ENCODE measurements around the gene BPHL. TPM values are rescaled to one million over a fixed set of nuclear protein-coding genes. Genes with fewer than 3 reads are reported as not detected.
"Not testable (repeated sequence)": the region's sequence is repeated elsewhere in the genome, so short reads cannot be mapped to it uniquely, and the experiment has no call there.

BPHL gene
- total RNA-seq, 1 donor from 2014 or later: 12.1 TPM

- DNase-seq (ENCODE audit: low spot score): no peak
- H3K36me3 Mint-ChIP-seq (ENCODE audit: low read depth): no peaks in the 10 kb centered on the region
- peaks cover 3% of the 10 kb centered on the region for H3K4me1 Mint-ChIP-seq (ENCODE audit: low read depth)
- no peaks in the 10 kb centered on the region for H3K9me3 Mint-ChIP-seq
- H3K27ac Mint-ChIP-seq: no peak overlapping the region
- no peaks in the 10 kb centered on the region for H3K27me3 Mint-ChIP-seq (ENCODE audit: low read depth)
- intact Hi-C loops (cut with micrococcal nuclease): no loop called here
- H3K4me3 Mint-ChIP-seq (ENCODE audit: low read depth): no peak overlapping the region
These were observed 26.1 kb downstream of the BPHL start for GRCh38 chr6:3144571-3144970.

GRCh38 chr6:3147914-3148757 is 29.6 kb downstream of the BPHL start:
- Mint-ChIP-seq H3K4me1 (ENCODE audit: low read depth) (peaks cover 3% of the 10 kb centered on the region), H3K27ac (no peak overlapping the region), H3K36me3 (ENCODE audit: low read depth) (no peaks in the 10 kb centered on the region), H3K4me3 (ENCODE audit: low read depth) (no peak overlapping the region), H3K9me3 (no peaks in the 10 kb centered on the region), H3K27me3 (ENCODE audit: low read depth) (peaks cover 3% of the 10 kb centered on the region)
- no peak for DNase-seq (ENCODE audit: low spot score)
- intact Hi-C loops (cut with micrococcal nuclease): no loop called here

GRCh38 chr6:3151691-3152090 is 33.2 kb downstream of the BPHL start:
- Mint-ChIP-seq H3K27ac (no peak overlapping the region), H3K9me3 (no peaks in the 10 kb centered on the region), H3K36me3 (ENCODE audit: low read depth) (peaks cover 8% of the 10 kb centered on the region), H3K27me3 (ENCODE audit: low read depth) (peaks cover 21% of the 10 kb centered on the region), H3K4me3 (ENCODE audit: low read depth) (no peak overlapping the region), H3K4me1 (ENCODE audit: low read depth) (peaks cover 4% of the 10 kb centered on the region)
- intact Hi-C loops (cut with micrococcal nuclease): no loop called here
- no peak for DNase-seq (ENCODE audit: low spot score)

- H3K4me3 Mint-ChIP-seq (ENCODE audit: low read depth): no peak overlapping the region
- H3K4me1 Mint-ChIP-seq (ENCODE audit: low read depth): peaks cover 6% of the 10 kb centered on the region
- peaks cover 23% of the 10 kb centered on the region for H3K27me3 Mint-ChIP-seq (ENCODE audit: low read depth)
- H3K9me3 Mint-ChIP-seq: no peaks in the 10 kb centered on the region
- DNase-seq (ENCODE audit: low spot score): no peak
- intact Hi-C loops (cut with micrococcal nuclease): no loop called here
- H3K27ac Mint-ChIP-seq: no peak overlapping the region
- H3K36me3 Mint-ChIP-seq (ENCODE audit: low read depth): peaks cover 8% of the 10 kb centered on the region
These were observed 34.2 kb downstream of the BPHL start for GRCh38 chr6:3152689-3153088.

- H3K27ac Mint-ChIP-seq; DNase-seq (ENCODE audit: low spot score); H3K9me3 Mint-ChIP-seq; intact Hi-C loops (cut with micrococcal nuclease): not testable (repeated sequence)
- H3K4me3 Mint-ChIP-seq (ENCODE audit: low read depth): peak overlapping the region; percentile 6
- H3K4me1 Mint-ChIP-seq (ENCODE audit: low read depth): peaks cover 15% of the 10 kb centered on the region
- H3K27me3 Mint-ChIP-seq (ENCODE audit: low read depth): peaks cover 40% of the 10 kb centered on the region
- peaks cover 13% of the 10 kb centered on the region for H3K36me3 Mint-ChIP-seq (ENCODE audit: low read depth)
These were observed 36.9 kb downstream of the BPHL start for GRCh38 chr6:3155416-3155815.

- H3K27ac Mint-ChIP-seq: peak overlapping the region; percentile 52
- H3K27me3 Mint-ChIP-seq (ENCODE audit: low read depth): peaks cover 44% of the 10 kb centered on the region
- peak overlapping the region; percentile 79 for H3K4me3 Mint-ChIP-seq (ENCODE audit: low read depth)
- intact Hi-C loops (cut with micrococcal nuclease): loop anchor here (1.0 kb wide), 2 partner anchors 24 to 38 kb away; partner anchors contain the start of gene BPHL
- DNase-seq (ENCODE audit: low spot score); H3K9me3 Mint-ChIP-seq: not testable (repeated sequence)
- H3K4me1 Mint-ChIP-seq (ENCODE audit: low read depth): peaks cover 16% of the 10 kb centered on the region
- peaks cover 13% of the 10 kb centered on the region for H3K36me3 Mint-ChIP-seq (ENCODE audit: low read depth)
These were observed 37.9 kb downstream of the BPHL start for GRCh38 chr6:3156184-3157130.

GRCh38 chr6:3157131-3157933 is 38.8 kb downstream of the BPHL start, which contains the start of gene TUBB2A:
TSS of gene TUBB2A (minus strand) at chr6:3157544. CDS start at chr6:3157463, 81 bp downstream.
- Mint-ChIP-seq H3K27ac (peak within 1 kb of the TSS; percentile 52), H3K4me1 (ENCODE audit: low read depth) (peaks cover 16% of the 10 kb centered on the region), H3K36me3 (ENCODE audit: low read depth) (peaks cover 13% of the 10 kb centered on the region), H3K27me3 (ENCODE audit: low read depth) (peaks cover 46% of the 10 kb centered on the region), H3K4me3 (ENCODE audit: low read depth) (peak within 1 kb of the TSS; percentile 80), H3K9me3 (peaks cover 4% of the 10 kb centered on the region)
- intact Hi-C loops (cut with micrococcal nuclease): loop anchor here (1.0 kb wide), 1 partner anchor 39 kb away; the partner anchor contains the start of gene BPHL
- DNase-seq (ENCODE audit: low spot score): peak; percentile 78

- no peak overlapping the region for H3K27ac Mint-ChIP-seq
- DNase-seq (ENCODE audit: low spot score): peak; percentile 19
- H3K4me3 Mint-ChIP-seq (ENCODE audit: low read depth): peak overlapping the region; percentile 1
- H3K36me3 Mint-ChIP-seq (ENCODE audit: low read depth): peaks cover 10% of the 10 kb centered on the region
- H3K27me3 Mint-ChIP-seq (ENCODE audit: low read depth): peaks cover 55% of the 10 kb centered on the region
- H3K4me1 Mint-ChIP-seq (ENCODE audit: low read depth): peaks cover 23% of the 10 kb centered on the region
- intact Hi-C loops (cut with micrococcal nuclease): loop anchor here (1.0 to 2.0 kb wide), 2 partner anchors 49 to 69 kb away; no protein-coding TSS in a partner anchor
- peaks cover 4% of the 10 kb centered on the region for H3K9me3 Mint-ChIP-seq
These were observed 41.6 kb downstream of the BPHL start for GRCh38 chr6:3159805-3160781.

- H3K9me3 Mint-ChIP-seq: peaks cover 4% of the 10 kb centered on the region
- no peak overlapping the region for H3K27ac Mint-ChIP-seq
These were observed 43.6 kb downstream of the BPHL start for GRCh38 chr6:3162067-3162497.

GRCh38 chr6:3162565-3163247 is 44.2 kb downstream of the BPHL start:
- Mint-ChIP-seq H3K36me3 (ENCODE audit: low read depth) (peaks cover 5% of the 10 kb centered on the region), H3K27me3 (ENCODE audit: low read depth) (peaks cover 58% of the 10 kb centered on the region), H3K27ac (no peak overlapping the region), H3K4me1 (ENCODE audit: low read depth) (peaks cover 20% of the 10 kb centered on the region), H3K4me3 (ENCODE audit: low read depth) (peak overlapping the region; percentile 83), H3K9me3 (peaks cover 4% of the 10 kb centered on the region)
- peak; percentile 22 for DNase-seq (ENCODE audit: low spot score)
- intact Hi-C loops (cut with micrococcal nuclease): no loop called here

More at GRCh38 chr6:3162067-3162497, 43.6 kb downstream of the BPHL start:
- DNase-seq (ENCODE audit: low spot score): no peak
- peaks cover 55% of the 10 kb centered on the region for H3K27me3 Mint-ChIP-seq (ENCODE audit: low read depth)
- intact Hi-C loops (cut with micrococcal nuclease): no loop called here
- H3K4me3 Mint-ChIP-seq (ENCODE audit: low read depth): no peak overlapping the region
- peaks cover 5% of the 10 kb centered on the region for H3K36me3 Mint-ChIP-seq (ENCODE audit: low read depth)
- peaks cover 20% of the 10 kb centered on the region for H3K4me1 Mint-ChIP-seq (ENCODE audit: low read depth)

- peak overlapping the region; percentile 83 for H3K4me3 Mint-ChIP-seq (ENCODE audit: low read depth)
- intact Hi-C loops (cut with micrococcal nuclease): no loop called here
- H3K27ac Mint-ChIP-seq: no peak overlapping the region
- H3K9me3 Mint-ChIP-seq: peaks cover 4% of the 10 kb centered on the region
- H3K27me3 Mint-ChIP-seq (ENCODE audit: low read depth): peaks cover 58% of the 10 kb centered on the region
- H3K4me1 Mint-ChIP-seq (ENCODE audit: low read depth): peaks cover 18% of the 10 kb centered on the region
- H3K36me3 Mint-ChIP-seq (ENCODE audit: low read depth): peaks cover 5% of the 10 kb centered on the region
- no peak for DNase-seq (ENCODE audit: low spot score)
These were observed 44.7 kb downstream of the BPHL start for GRCh38 chr6:3163248-3163594.

All from activated T-helper 2 cell treated with anti-CD3 and anti-CD28 coated beads, Interferon-gamma antibody, Interleukin-2, Interleukin-4, amounts not matched to agents 10 μg/mL and 5 μg/mL and 100 μg/mL, durations not matched to agents 14 hours and 24 hours and 36 hours (primary cell).